Cardiac fibroblast (primary cell): ENCODE measurements around the gene TTC39B.

ENCODE experiments used
- DNase-seq, 2 donors: peaks; one replicate each; pipeline versions ENCODE4 v3.0.0 to v3.0.0-alpha.2; 2010; ENCODE audit warnings: low read depth in 2 of 2
- H3K4me3 ChIP-seq, 2 donors: replicated peaks in 1 of 2; 1 replicate in 1 of 2; 2 replicates in 1 of 2; pipeline ENCODE4 v1.5.1; 2011; ENCODE audit warnings: low read depth in 2 of 2, low read length in 2 of 2, mild to moderate bottlenecking in 2 of 2, moderate library complexity in 1 of 2
- CTCF ChIP-seq: IDR thresholded peaks from one replicate; pipeline ENCODE4 v1.5.1; 2011; ENCODE audit warnings: low read depth, mild to moderate bottlenecking, low read length, inconsistent platforms

Gene TTC39B

DNA sequence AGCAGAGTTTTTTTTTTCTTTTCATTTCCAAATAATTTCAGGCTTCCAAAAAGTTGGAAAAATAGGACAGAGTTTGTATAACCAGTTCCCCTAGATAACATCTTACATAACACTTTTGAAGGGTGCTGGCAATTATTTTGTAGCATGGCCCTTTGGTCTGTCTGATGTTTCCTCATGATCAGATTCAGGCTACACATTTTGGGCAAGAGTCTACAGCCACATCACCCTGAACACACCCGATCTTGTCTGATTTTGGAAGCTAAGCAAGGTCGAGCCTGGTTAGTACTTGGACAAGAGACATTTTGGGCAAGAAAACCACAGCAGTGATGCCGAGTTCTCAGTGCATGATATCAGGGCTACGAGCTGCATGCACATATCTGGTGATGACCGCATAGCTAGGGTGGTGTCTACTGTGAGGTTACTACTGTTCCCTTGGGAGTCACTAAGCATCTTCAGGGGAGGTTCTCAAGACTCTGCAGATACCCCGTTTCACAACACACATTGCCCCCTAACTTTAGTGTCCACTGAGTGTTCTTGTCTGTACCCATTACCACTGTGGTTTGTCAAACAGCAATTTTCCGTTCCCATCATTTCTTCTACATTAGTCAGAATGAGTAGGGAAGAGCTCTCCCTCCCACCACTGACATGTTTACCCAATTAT is 86.2 kb downstream of the TTC39B start:
- TF ChIP-seq CTCF, result no peak
- H3K4me3 ChIP-seq, result no peak overlapping the region
- peak in 1 of 2 donors; percentile 82 for DNase-seq

DNA sequence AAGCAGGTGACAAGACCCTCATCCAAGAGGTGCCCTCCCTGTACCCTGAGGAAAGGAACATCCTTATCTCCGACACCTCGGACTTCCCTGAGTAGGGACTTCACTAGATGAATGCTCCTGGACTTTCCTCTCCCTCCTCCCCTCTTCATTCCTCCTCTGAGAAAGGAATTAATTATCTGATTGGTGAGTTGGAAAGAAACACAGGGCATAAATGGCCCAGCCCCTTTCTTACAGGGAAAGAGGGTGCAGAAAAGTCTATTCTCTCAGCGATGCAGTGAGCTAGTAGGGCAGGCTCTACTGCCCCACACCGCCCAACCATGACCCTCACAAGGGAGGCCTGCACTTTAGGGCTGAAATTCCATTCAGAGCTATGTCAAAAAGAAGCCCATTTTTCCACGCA is 87.5 kb downstream of the TTC39B start:
- no peak for DNase-seq
- no peak overlapping the region for H3K4me3 ChIP-seq
- no peak for TF ChIP-seq CTCF

GRCh38 chr9:15218994-15219393 is 88.0 kb downstream of the TTC39B start:
- no peak overlapping the region for H3K4me3 ChIP-seq
- no peak for TF ChIP-seq CTCF
- no peak for DNase-seq

DNA sequence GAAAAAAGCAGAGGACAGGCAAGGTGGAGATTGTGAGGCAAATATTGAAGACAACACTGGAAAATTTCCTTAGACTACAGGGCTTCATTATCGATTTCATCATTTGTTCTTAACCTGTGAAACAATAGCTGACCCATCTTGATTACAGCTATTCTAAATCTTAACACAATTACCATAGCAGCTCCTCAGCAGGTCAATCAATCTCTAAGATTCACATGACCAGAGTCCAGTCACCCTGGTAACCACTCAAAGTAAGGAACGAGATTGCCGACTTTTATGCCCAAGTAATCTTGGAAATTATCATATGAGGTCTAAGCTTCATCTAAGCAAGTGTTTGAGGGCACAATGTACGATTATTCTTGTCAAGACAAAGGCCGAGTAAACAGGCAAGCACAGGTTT is 93.8 kb downstream of the TTC39B start:
- no peak for DNase-seq
- no peak for TF ChIP-seq CTCF
- H3K4me3 ChIP-seq, result no peak overlapping the region

DNA sequence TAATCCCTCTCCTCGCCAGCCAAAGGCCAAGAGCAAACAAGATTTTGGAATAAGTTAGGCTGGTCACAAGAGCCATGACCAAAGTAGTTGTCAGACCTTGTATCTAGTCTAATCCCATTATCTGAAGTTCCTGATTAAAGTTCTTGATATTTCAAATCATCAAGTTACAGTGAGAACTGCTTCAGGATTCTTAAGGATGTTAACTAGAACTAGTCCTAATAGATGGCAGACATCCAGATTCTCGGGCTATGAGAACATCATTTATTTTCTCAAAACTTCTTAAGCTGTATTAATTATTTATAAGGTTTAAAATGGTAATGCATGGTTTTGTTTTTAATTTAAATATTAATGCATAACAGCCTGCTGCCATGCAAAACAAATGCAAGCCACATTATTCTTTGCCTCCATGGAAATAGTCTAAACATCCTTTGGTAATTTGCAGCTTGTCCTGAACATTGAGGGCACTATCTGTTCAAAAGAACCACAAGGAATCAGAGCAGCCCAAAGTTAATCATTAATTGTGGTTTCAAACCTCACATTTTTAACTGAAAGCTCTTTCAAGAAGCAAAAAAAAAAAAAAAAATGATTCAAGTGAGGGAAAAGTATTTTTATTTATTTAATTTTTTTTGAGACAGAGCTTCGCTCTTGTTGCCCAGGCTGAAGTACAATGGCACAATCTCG is 95.1 kb downstream of the TTC39B start:
- H3K4me3 ChIP-seq, result no peak overlapping the region
- peak; percentile 25 to 41 for DNase-seq
- TF ChIP-seq CTCF, result no peak

DNA sequence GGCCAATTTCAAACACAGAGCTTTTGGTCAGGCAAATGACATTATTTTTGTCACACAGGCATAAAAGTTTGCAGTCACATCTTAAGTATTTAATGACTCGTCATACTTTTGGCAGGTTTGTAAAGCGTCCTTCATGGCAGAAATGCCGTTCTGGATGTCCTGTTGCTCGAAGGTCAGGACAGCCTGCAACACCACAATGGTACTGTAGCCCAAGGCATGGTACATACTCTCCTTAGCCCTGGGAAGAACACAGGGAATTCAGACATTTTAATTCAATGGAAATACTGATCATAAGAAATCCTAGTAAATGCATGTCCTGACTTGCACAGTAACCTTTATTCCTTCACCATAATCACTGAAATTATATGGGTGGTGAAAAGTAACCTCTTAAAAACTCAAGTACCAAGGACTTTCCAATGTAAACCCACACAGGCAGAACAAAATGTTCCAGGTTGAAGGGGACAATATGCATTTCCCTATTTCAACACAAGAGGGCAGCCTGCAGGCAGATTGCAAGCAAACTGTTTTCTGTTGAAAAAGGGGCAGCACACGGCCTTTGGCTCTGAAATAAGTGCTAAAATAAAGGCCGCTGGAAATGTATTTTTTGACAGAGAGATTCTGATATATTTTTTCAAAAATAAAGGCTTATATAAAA is 95.7 kb downstream of the TTC39B start:
- TF ChIP-seq CTCF, result peak; percentile 88

More for the DNA sequence above, 95.7 kb downstream of the TTC39B start:
- H3K4me3 ChIP-seq, result no peak overlapping the region
- peak; percentile 87 to 89 for DNase-seq
